A549 (cell line): Measurements from ENCODE around the gene ASIP.

Source experiments
- BHLHE40 ChIP-seq: IDR thresholded peaks from 2 replicates; pipeline ENCODE4 v1.6.1; 2012; ENCODE audit warnings: low read depth, low read length, inconsistent platforms
- ESRRA ChIP-seq: fragments of 150-350 bp; IDR thresholded peaks from 2 replicates; pipeline ENCODE4 v1.6.1; 2014; ENCODE audit warnings: mild to moderate bottlenecking, low read length, borderline replicate concordance
- NR3C1 ChIP-seq: fragments of >200 bp; sonication (Bioruptor Twin); formaldehyde crosslinking; IDR thresholded peaks from 3 replicates; pipeline ENCODE4 v1.6.1; 2017
- POLR2A ChIP-seq: IDR thresholded peaks from 2 replicates; pipeline ENCODE4 v1.6.1; 2012; ENCODE audit warnings: mild to moderate bottlenecking, low read length
- TF ChIP-seq, protein P1 (sequence below): fragments of >200 bp; sonication (Bioruptor Twin); formaldehyde crosslinking; IDR thresholded peaks from 3 replicates; pipeline ENCODE4 v1.5.1; 2016
- TF ChIP-seq, protein P2 (sequence below): fragments of 250-450 bp; sonication (Bioruptor Pico); IDR thresholded peaks from 2 replicates; pipeline ENCODE4 v1.5.0; 2021; ENCODE audit warnings: mild to moderate bottlenecking, moderate library complexity, borderline replicate concordance
- TF ChIP-seq, protein P3 (sequence below): fragments of >200 bp; sonication (Bioruptor Twin); formaldehyde crosslinking; IDR thresholded peaks from 3 replicates; pipeline ENCODE4 v1.6.1; 2016
- TF ChIP-seq, protein P4 (sequence below): IDR thresholded peaks from 2 replicates; pipeline ENCODE4 v1.6.1; 2012; ENCODE audit warnings: low read depth, borderline replicate concordance

DNA sequence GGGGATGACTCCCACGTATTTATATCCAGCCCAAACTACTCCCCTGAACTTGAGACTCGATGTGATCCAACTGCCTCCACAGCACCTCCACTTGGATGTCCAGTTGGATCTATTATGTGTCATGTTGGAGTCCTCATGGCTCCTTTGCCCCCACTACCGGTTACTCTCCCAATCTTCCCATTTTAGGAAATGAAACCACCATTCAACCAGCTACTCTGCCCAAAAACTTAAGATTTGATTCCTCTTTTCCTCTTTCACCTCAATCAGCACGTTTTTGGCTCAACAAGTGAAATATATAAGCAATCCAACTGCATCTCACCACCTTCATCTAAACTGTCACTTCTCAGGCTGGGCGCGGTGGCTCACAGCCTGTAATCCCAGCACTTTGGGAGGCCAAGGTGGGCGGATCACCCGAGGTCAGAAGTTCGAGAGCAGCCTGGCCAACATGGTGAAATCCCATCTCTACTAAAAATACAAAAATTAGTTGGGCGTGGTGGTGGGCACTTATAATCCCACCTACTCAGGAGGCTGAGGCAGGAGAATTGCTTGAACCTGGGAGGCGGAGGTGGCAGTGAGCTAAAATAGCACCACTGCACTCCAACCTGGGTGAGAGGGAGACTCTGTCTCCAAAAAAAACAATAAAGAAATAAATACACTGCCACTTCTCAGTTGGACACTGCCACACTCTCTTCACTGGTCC is 58.5 kb downstream of the ASIP start:
- TF ChIP-seq, protein P1, sequence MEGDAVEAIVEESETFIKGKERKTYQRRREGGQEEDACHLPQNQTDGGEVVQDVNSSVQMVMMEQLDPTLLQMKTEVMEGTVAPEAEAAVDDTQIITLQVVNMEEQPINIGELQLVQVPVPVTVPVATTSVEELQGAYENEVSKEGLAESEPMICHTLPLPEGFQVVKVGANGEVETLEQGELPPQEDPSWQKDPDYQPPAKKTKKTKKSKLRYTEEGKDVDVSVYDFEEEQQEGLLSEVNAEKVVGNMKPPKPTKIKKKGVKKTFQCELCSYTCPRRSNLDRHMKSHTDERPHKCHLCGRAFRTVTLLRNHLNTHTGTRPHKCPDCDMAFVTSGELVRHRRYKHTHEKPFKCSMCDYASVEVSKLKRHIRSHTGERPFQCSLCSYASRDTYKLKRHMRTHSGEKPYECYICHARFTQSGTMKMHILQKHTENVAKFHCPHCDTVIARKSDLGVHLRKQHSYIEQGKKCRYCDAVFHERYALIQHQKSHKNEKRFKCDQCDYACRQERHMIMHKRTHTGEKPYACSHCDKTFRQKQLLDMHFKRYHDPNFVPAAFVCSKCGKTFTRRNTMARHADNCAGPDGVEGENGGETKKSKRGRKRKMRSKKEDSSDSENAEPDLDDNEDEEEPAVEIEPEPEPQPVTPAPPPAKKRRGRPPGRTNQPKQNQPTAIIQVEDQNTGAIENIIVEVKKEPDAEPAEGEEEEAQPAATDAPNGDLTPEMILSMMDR = no peak
- TF ChIP-seq POLR2A = no peak
- TF ChIP-seq NR3C1 = no peak
- TF ChIP-seq, protein P2, sequence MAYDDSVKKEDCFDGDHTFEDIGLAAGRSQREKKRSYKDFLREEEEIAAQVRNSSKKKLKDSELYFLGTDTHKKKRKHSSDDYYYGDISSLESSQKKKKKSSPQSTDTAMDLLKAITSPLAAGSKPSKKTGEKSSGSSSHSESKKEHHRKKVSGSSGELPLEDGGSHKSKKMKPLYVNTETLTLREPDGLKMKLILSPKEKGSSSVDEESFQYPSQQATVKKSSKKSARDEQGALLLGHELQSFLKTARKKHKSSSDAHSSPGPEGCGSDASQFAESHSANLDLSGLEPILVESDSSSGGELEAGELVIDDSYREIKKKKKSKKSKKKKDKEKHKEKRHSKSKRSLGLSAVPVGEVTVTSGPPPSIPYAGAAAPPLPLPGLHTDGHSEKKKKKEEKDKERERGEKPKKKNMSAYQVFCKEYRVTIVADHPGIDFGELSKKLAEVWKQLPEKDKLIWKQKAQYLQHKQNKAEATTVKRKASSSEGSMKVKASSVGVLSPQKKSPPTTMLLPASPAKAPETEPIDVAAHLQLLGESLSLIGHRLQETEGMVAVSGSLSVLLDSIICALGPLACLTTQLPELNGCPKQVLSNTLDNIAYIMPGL (CRISPR knock-in tag) = no peak
- TF ChIP-seq, protein P3, sequence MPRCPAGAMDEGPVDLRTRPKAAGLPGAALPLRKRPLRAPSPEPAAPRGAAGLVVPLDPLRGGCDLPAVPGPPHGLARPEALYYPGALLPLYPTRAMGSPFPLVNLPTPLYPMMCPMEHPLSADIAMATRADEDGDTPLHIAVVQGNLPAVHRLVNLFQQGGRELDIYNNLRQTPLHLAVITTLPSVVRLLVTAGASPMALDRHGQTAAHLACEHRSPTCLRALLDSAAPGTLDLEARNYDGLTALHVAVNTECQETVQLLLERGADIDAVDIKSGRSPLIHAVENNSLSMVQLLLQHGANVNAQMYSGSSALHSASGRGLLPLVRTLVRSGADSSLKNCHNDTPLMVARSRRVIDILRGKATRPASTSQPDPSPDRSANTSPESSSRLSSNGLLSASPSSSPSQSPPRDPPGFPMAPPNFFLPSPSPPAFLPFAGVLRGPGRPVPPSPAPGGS = no peak
- TF ChIP-seq, protein P4, sequence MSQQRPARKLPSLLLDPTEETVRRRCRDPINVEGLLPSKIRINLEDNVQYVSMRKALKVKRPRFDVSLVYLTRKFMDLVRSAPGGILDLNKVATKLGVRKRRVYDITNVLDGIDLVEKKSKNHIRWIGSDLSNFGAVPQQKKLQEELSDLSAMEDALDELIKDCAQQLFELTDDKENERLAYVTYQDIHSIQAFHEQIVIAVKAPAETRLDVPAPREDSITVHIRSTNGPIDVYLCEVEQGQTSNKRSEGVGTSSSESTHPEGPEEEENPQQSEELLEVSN = no peak
- no peak for TF ChIP-seq ESRRA
- TF ChIP-seq BHLHE40 = no peak
